ENCODE measurements around the gene CDC23.
"Not testable (repeated sequence)": the region's sequence is repeated elsewhere in the genome, so short reads cannot be mapped to it uniquely, and the experiment has no call there.

CDC23 gene

DNA sequence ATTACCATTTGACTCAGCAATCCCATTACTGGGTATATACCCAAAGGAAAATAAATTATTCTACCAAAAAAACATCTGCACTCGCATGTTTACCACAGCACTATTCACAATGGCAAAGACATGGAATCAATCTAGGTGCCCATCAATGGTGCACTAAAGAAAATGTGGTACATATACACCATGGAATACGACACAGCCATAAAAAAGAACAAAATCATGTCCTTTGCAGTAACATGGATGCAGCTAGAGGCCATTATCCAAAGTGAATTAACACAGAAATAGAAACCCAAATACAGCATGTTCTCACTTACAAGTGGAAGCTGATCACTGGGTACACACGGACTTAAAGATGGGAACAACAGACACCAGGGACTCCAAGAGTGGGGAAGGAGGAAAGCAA, 2.1 kb downstream of the CDC23 start:
- no peak for DNase-seq

DNA sequence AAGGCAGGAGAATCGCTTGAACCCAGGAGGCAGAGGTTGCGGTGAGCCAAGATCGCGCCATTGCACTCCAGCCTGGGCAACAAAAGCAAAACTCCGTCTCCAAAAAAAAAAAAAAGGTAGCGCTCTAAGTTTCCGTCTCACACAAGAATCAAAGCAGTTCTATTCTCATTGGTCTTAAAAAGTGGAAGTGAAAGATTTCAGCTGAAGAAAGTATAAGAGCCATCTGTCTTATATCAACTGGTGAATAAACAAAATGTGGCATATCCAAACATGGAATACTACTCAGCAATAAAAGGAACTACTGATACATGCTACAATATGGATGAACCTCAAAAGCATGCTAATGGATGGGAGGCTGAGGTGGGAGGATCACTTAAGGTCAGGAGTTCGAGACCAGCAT, 19.3 kb downstream of the CDC23 start:
- DNase-seq, result not testable (repeated sequence)

DNA sequence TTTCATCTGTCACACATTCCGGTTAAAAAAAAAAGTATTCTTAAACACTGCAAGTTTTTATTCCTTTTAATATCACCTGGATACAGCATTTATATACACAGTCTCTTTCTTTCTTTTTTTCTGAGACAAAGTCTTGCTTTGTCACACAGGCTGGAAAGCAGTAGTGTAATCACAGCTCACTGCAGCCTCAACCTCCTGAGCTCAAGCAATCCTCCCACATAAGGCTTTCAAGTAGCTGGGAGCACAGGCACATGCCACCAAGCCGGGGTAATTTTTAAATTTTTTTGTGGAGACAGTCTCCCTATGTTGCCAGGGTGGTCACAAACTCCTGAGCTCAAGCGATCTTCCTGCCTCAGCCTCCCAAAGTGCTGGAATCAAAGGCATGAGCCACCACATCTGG, 20.3 kb downstream of the CDC23 start:
- DNase-seq, result no peak

DNA sequence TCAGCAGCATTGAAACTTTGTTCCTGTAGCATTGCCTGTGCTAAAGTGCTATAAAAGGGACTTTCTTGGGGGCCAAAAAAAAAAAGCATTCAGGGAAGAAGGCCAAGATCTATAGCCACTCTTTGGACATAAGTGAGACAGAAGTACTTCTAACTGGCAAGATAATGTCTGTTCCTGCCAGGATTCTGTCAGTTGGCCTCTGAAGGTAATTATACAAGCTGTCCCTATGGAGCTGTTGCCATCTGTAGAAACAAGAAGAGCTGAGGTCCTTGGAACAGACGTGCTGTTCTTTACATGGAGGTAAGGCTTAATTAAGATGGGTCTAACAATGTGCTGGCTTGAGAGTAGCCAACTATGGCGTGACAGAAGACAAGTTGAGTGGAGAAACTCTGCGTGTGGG, 24.5 kb downstream of the CDC23 start:
- DNase-seq, result no peak

DNA sequence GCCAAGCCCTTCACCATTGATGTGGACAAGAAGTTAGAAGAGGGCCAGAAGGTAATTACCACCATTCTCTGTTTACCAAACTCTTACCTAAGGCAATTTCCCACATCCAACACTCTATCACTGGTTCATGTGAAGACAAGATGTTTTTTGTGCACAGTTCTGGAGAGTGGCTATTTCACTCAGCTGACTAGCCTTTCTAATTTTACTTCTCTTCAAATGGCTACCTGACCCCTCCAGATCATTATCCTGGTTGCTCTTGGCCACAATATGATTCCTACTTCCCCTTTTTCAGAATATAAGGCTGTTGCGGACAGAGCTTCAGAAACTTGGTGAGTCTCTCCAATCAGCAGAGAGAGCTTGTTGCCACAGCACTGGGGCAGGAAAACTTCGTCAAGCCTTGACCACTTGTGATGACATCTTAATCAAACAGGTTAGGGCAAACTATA, 27.1 kb downstream of the CDC23 start:
- no peak for DNase-seq

DNA sequence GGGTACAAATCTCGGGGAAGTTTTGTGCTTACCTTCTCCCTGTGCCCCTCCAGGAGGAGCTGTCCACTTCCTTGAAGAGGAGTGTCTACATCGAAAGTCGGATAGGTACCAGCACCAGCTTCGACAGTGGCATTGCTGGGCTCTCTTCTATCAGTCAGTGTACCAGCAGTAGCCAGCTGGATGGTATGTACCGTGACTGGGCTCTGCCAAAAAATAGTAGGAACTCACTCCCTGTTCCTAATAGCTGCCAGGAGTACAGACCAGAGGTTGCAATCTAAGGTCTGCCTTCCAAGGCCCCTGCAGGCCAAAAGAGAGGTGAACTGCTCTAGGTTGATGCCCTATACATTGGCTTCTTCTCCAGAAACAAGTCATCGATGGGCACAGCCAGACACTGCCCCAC, 30.3 kb downstream of the CDC23 start:
- DNase-seq, result no peak

DNA sequence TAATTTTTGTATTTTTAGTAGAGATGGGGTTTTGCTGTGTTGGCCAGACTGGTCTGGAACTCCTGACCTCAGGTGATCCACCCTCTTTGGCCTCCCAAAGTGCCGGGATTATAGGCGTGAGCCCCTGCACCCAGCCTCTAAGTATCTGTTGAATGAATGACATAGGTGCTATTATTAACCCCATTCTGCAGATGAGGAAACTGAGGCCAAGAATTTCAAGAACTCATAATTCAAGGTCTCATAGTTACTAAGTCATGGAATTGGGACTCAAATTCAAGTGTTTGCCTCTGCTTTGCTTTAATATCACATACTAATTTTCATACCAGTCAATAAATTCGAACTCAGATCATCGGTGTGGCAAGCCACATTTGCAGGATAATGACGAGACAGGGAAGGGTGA, 32.3 kb downstream of the CDC23 start:
- no peak for DNase-seq

DNA sequence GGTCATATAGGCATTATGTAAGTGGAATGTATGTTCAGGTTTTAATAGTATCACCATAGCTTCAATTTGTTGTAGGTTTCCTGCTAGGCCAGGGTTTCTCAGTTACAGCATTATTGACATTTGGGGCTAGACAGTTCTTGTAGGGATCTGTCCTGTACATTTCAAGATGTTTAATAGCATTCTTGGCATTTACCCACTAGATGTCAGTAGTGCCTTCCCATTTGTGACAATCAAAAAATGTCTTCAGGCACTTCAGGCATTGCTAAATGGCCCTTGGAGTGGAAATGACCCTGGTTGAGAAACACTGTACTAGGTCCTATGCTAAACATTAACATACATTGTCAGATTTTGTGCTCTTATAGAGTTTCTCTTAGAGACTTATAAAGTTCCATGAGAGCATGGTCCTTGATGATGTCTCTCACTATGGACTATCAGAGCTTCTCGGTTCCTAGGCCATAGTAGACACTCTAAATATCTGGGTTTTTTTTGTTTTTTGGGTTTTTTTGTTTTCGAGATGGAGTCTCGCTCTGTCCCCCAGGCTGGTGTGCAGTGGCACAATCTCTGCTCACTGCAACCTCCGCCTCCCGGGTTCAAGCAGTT, 32.8 kb downstream of the CDC23 start:
- peak; percentile 54 for DNase-seq

DNA sequence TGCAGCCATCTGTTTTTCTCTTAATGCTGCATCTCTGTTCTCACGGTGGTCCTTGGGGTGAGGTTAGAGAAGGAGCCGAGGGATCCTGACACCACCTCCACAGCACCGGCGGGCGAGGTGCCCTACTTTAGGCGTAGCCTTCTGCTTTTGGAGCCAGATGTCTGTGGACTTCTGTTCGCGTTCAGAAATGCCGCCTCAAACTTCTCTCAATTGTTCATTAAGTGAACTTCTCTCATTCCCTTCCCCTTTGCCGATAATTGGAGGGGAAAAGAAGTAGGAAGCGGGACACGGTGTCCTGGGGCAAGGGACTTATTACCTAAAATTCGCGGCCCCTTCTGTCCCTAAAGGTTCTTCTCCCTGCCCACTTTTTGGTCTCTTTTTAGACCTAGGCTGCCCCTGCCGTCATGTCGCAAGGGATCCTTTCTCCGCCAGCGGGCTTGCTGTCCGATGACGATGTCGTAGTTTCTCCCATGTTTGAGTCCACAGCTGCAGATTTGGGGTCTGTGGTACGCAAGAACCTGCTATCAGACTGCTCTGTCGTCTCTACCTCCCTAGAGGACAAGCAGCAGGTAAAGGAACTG, 33.8 kb downstream of the CDC23 start:
- DNase-seq, result no peak

DNA sequence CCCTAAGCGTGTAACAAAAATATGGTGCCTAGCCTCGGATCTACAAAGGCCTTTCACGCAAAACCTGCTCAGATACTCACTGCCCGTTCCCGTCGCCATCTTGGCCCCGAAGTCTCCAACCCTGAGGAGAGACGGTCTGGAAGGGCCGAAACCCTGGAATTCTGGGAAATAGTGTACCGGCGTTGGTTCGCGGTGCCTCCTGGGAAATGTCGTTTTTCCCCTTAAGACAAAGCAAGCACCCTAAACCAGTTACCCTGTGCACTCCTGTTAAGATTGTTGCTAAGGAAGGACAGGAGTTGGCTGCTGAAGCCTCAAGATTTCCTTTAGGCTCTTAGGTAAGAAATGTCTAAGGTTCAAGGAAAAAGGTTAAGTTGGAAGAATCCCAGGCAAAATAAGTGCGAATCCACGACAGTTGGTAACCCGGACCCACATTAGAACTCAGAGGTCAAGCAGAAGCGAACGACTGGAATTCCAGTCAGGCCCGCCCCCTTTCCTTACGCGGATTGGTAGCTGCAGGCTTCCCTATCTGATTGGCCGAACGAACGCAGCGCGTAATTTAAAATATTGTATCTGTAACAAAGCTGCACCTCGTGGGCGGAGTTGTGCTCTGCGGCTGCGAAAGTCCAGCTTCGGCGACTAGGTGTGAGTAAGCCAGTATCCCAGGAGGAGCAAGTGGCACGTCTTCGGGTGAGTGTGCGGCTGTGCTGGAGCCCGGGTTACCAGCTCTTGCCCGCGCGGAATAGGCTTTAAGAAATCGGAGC, 34.4 kb downstream of the CDC23 start, which contains the start of the genes BRD8 and KIF20A:
Gene BRD8 (minus strand): TSS at position 115 of the 761 bp plus-strand sequence. CDS start 16 bp downstream, at position 99.
Gene KIF20A (plus strand): TSS at position 597 of the 761 bp plus-strand sequence. CDS start 569 bp downstream, outside the sequence.
- peak; percentile 80 for DNase-seq

DNA sequence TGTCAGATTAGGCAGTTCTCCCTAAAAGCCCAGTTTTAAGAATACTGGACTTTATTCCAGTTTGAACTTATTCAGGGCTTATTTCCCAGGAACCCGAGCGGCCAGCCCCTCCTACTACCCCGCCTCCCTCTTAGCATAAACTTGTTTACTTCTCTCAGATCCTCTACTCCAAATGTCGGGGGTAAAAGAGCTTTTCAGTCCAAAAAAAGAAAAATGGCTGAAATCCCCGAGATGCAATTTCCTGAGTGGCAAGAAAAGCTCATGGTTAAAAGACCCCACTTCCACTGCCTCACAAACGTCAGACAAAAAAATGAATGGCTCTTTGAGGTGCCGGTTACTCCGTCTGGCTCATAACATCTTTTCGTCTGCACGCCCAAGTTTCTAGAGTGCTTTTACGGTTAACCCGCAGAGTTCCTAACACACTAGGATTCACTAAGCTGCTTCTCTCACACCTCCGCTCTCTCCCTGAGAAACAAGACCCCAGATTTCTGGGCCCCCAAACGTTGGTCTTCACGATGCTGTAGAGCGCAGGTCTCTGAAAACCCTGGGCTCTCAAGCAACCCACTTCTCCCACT, 35.1 kb downstream of the CDC23 start:
- DNase-seq, result no peak

DNA sequence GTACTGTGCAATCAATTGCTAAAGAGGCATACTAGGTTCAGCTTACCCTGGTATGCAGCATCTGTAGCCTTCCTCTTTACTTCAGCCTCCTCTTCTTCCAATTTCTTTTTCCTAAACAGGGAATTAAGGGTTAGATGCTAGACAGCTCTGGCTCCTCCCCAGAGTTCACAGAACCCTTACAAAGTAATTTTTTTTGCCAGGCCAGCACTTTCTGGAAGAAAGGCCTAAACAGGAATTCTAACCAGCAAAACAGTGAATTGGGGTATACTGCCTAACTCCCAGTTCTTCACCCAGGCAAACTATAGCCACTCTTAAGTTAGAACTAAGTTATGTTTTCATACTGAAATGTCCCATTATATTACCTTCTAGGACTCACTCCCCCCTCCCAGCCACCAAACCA, 42.8 kb downstream of the CDC23 start:
- DNase-seq, result no peak

DNA sequence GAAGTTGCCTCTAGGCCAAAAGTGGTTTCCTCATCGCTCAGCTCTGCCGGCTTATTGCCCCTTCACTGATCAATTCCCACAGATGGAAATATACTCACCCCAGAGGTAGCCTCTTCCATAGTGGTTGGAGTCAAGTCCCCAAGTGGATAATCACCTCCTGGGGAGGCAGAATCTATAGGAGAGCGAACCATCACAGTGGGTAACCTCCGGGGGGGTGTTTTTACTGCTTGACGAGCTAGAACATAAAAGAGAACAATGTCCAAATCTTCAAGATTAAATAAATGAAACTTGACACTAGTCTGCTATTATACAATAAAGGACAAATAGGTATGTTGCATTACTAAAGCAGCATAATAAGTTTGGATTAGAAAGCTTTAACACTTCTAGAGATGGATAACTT, 44.0 kb downstream of the CDC23 start:
- DNase-seq, result no peak

DNA sequence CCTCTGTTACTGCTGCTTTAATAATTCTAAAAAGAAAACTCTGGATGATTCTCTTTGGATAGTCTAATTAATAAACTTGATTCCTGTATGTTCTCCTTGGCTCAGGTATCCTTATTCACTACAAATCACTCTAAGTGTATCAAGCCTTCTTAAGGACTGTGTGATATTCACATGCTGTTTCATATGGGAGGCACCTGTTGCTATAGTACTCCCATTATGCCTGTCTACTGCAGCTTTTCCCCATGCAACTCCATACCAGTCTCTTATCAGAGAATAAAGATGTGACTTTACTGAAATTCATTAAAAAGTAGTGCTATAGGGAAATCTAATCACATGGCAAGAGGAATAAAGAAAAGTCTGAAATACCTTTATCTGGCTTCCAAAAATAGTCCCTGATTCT, 49.4 kb downstream of the CDC23 start:
- DNase-seq, result no peak

DNA sequence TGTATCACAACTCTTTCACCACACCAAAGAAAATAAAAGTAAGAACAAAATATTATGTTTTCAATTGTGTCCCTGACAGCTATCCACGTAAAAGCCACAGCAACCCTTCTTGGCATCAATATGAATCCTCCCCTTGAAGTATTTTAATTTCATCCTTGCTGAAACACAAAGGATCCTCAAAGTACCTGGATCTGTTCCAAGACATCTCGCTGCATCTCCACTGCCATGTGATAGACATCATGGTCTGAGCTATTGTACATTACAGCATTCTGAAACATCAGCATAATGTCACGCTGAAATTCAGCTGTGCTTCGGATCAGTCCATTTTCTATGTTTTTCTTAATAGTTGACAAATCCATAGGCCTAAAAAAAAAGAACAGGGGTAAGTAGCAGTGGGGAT, 52.4 kb downstream of the CDC23 start:
- DNase-seq, result no peak

DNA sequence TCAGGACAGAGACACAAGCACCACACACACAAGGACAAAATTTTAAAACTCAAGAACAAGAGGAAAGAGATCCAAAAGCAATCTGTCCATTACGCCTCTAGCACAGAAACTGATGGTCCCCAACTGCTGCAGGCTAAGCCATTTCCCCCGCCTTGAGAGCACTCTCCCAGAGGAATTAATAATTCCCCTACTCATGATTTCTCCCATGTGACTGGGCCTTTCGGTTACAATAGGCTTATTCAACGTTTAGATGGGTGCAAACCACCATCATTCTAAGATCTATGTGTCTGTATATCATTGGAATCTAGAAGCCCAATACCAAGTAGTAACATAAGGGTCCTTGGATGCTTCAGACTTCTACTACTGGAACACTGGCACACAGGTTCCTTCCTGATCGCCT, 53.5 kb downstream of the CDC23 start:
- DNase-seq, result no peak

DNA sequence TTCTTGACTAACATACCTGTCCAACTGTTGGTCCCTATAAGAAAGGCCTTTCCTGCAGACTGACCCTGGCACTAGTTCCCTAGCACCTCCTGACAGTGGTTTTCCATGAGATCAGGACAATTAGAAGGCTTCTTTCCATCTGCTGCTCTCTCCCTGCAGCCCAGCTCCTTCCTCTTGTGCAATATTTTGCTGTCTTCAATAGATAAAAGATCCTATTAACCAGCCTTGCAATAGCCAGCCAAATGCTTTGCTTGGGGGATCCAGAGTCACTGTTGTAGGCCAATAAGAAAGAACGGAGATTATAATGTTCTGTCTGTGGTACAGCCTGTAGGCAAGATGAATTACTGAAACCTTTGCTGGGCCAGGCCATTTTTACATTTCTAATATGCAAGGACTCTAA, 55.5 kb downstream of the CDC23 start:
- no peak for DNase-seq

DNA sequence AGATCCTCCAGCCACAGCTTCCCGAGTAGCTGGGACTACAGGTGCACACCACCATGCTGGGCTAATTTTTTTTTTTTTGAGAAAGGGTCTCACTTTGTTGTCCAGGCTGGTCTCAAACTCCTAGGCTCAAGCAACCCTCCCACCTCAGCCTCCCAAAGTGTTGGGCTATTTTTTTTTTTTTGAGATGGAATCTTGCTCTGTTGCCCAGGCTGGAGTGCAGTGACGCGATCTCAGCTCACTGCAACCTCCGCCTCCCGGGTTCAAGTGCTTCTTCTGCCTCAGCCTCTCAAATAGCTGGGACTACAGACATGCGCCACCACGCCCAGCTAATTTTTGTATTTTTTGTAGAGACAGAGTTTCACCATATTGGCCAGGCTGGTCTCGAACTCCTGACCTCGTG, 57.1 kb downstream of the CDC23 start:
- not testable (repeated sequence) for DNase-seq

DNA sequence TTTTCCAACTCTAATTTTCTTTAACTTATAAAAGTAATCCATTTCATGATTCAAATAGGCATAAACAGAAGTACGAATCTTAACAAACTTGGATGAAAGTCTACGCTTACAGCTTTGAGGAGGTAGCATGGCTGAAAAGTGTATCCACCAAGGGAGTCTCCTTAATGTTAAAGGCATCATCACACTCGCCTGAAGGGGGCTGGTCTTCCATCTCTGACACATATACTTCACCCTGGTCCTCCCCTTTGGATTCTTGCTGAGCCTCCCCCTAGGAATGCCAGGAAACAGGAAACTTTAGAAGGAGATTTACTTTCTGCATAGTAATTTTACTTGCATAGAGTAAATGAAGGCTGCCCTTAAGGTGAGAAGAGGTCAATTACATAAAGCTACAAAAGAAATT, 63.6 kb downstream of the CDC23 start:
- DNase-seq, result no peak

DNA sequence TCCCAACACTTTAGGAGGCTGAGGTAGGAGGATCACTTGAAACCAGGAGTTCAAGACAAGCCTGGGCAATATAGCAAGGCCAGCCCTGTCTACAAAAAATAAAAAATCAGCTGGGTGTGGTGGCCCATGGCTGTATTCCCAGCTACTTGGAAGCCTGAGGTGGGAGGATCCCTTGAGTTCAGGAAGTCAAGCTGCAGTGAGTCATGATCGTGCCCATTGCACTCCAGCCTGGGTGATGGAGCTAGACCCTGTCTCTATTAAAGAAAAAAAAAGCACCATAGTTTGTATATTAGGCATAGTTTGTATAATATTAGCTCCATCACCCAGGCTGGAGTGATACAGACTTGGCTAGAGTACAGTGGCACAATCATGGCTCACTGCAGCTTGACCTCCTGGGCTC, 64.3 kb downstream of the CDC23 start:
- no peak for DNase-seq

DNA sequence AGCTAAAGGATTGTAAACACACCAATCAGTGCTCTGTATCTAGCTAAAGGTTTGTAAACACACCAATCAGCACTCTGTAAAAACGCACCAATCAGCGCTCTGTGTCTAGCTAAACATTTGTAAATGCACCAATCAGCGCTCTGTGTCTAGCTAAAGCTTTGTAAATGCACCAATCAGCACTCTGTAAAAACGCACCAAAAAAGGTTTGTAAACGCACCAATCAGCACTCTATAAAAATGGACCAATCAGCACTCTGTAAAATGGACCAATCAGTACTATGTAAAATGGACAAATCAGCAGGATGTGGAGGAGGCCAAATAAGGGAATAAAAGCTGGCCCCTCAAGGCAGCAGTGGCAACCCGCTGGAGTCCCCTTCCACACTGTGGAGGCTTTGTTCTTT, 69.5 kb downstream of the CDC23 start:
- DNase-seq, result not testable (repeated sequence)

DNA sequence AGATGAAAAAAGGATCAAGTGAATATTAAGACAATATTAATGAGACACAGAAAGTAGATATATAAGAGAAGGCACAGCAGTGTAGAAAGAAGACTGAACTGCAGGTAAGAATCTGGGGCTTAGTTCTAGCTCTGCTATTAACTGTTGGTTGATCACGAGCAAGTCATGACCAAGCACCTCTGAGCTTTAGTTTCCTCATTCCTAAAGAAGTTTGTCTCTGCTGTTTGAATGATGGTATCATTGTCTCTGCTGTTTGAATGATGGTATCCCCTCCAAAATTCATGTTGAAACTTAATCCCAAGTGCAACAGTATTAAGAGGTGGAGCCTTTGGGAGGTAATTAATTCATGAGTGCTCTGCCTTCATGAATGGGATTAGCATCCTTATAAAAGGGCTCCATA, 71.4 kb downstream of the CDC23 start:
- DNase-seq, result no peak

DNA sequence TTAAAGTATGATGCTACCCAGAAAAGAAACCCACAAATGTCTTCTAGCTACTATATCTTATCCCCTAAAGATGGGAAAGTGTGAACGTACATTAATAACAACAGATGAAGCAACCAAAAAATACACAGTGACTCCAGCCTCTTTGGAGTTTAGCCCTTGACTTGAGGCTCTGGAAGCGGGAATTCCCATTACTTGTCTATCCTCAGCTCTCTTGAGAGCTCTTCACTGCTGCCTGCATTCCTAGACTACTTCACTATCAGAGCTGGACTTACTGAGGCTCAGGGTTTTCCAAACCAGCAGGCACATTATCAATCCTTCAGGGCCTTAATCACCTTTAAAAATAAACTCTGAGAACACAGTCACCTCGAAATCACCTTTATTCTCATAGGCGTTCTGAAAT, 72.9 kb downstream of the CDC23 start:
- DNase-seq, result no peak

DNA sequence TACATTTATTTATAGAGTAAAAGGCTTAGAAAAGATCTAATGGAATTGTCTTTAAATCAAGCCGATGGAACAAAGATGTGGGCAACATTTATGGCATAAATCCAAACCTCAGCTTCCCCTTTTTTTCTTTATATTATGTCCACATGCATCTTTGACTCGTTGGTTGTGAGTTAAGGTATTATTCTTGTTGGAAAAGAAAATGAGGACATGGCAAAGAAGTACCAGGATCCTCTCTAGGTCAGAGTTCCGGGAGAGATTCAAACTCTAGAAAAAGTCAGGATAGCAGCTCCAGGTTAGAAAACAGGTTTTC, 73.4 kb downstream of the CDC23 start:
- no peak for DNase-seq

Measured in DMS79 (cell line).